ENCODE results near the gene PLEKHA6.

PLEKHA6 gene

GRCh38 chr1:204359474-204360255 lies at the start of gene PLEKHA6:
Gene PLEKHA6 (minus strand): TSS chr1:204359929. CDS start chr1:204273727, 86,202 bp downstream.
- no peak for FAIRE-seq
- peak; percentile 37 for DNase-seq (ENCODE audit: low spot score)

- FAIRE-seq = no peak
Observed at GRCh38 chr1:204409123-204409522, 49.4 kb upstream of the PLEKHA6 start.

GRCh38 chr1:204408602-204409001 lies 48.9 kb upstream of the PLEKHA6 start:
- FAIRE-seq = no peak
- DNase-seq (ENCODE audit: low spot score) = no peak

More at GRCh38 chr1:204409123-204409522, 49.4 kb upstream of the PLEKHA6 start:
- no peak for DNase-seq (ENCODE audit: low spot score)

GRCh38 chr1:204408074-204408507 lies 48.4 kb upstream of the PLEKHA6 start:
- DNase-seq (ENCODE audit: low spot score) (peak; percentile 47), FAIRE-seq (no peak)

- FAIRE-seq (no peak), DNase-seq (ENCODE audit: low spot score) (no peak)
Observed at GRCh38 chr1:204407295-204407971, 47.7 kb upstream of the PLEKHA6 start.

GRCh38 chr1:204406621-204407020 lies 46.9 kb upstream of the PLEKHA6 start:
- no peak for DNase-seq (ENCODE audit: low spot score)
- FAIRE-seq = no peak

GRCh38 chr1:204405988-204406387 lies 46.3 kb upstream of the PLEKHA6 start:
- DNase-seq (ENCODE audit: low spot score) = no peak

GRCh38 chr1:204404629-204405028 lies 44.9 kb upstream of the PLEKHA6 start:
- DNase-seq (ENCODE audit: low spot score) (no peak), FAIRE-seq (no peak)

More at GRCh38 chr1:204405988-204406387, 46.3 kb upstream of the PLEKHA6 start:
- no peak for FAIRE-seq

GRCh38 chr1:204402391-204402790 lies 42.7 kb upstream of the PLEKHA6 start:
- no peak for DNase-seq (ENCODE audit: low spot score)
- FAIRE-seq = no peak

- DNase-seq (ENCODE audit: low spot score) = no peak
- no peak for FAIRE-seq
Observed at GRCh38 chr1:204401730-204402129, 42.0 kb upstream of the PLEKHA6 start.

GRCh38 chr1:204400882-204401510 lies 41.3 kb upstream of the PLEKHA6 start:
- no peak for FAIRE-seq

GRCh38 chr1:204398197-204399125 lies 38.7 kb upstream of the PLEKHA6 start:
- peak; percentile 87 for DNase-seq (ENCODE audit: low spot score)
- no peak for FAIRE-seq

More at GRCh38 chr1:204400882-204401510, 41.3 kb upstream of the PLEKHA6 start:
- DNase-seq (ENCODE audit: low spot score) = no peak

GRCh38 chr1:204396015-204396583 lies 36.4 kb upstream of the PLEKHA6 start:
- no peak for DNase-seq (ENCODE audit: low spot score)

GRCh38 chr1:204391629-204392028 lies 31.9 kb upstream of the PLEKHA6 start:
- no peak for FAIRE-seq
- no peak for DNase-seq (ENCODE audit: low spot score)

More at GRCh38 chr1:204396015-204396583, 36.4 kb upstream of the PLEKHA6 start:
- no peak for FAIRE-seq

- FAIRE-seq (no peak), DNase-seq (ENCODE audit: low spot score) (no peak)
Observed at GRCh38 chr1:204390751-204391466, 31.2 kb upstream of the PLEKHA6 start.

GRCh38 chr1:204385727-204386126 lies 26.0 kb upstream of the PLEKHA6 start:
- DNase-seq (ENCODE audit: low spot score) (no peak), FAIRE-seq (no peak)

- peak; percentile 47 for DNase-seq (ENCODE audit: low spot score)
- FAIRE-seq = no peak
Observed at GRCh38 chr1:204384636-204385352, 25.1 kb upstream of the PLEKHA6 start.

GRCh38 chr1:204383163-204383904 lies 23.6 kb upstream of the PLEKHA6 start:
- no peak for FAIRE-seq
- no peak for DNase-seq (ENCODE audit: low spot score)

GRCh38 chr1:204382714-204383083 lies 23.0 kb upstream of the PLEKHA6 start:
- FAIRE-seq (no peak), DNase-seq (ENCODE audit: low spot score) (no peak)
